SK-N-SH (cell line): ENCODE measurements around the gene JAKMIP3.

Experiments used
- EP300 ChIP-seq, 2 experiments: IDR thresholded peaks; 2 replicates each; pipeline versions ENCODE4 v1.4.0 to v1.6.1; 2012; ENCODE audit warnings: borderline replicate concordance in 1 of 2, low read depth in 1 of 2, low read length in 1 of 2
- FOSL2 ChIP-seq: IDR thresholded peaks from 2 replicates; pipeline ENCODE4 v1.4.0; 2012; ENCODE audit warnings: low read depth, mild to moderate bottlenecking, moderate library complexity, borderline replicate concordance
- MXI1 ChIP-seq: IDR thresholded peaks from 2 replicates; pipeline ENCODE4 v1.6.1; 2012; ENCODE audit warnings: mild to moderate bottlenecking, low read depth, low read length, improper control_type of control experiment
- RCOR1 ChIP-seq: fragments of 150-350 bp; IDR thresholded peaks from 2 replicates; pipeline ENCODE4 v1.6.1; 2017; ENCODE audit warnings: antibody characterized with exemption, low read length
- TAF1 ChIP-seq: IDR thresholded peaks from 2 replicates; pipeline ENCODE4 v1.6.1; 2012; ENCODE audit warnings: low read depth, mild to moderate bottlenecking, low read length, moderate library complexity, borderline replicate concordance
- TF ChIP-seq, protein P1 (sequence below): fragments of 200-600 bp; sonication (generic); IDR thresholded peaks from 2 replicates; pipeline ENCODE4 v1.6.1; 2017; ENCODE audit warnings: antibody characterized with exemption, mild to moderate bottlenecking, moderate library complexity
- TF ChIP-seq, protein P2 (sequence below): IDR thresholded peaks from 2 replicates; pipeline ENCODE4 v1.4.0; 2012; ENCODE audit warnings: low read depth
- TF ChIP-seq, protein P3 (sequence below): IDR thresholded peaks from 2 replicates; pipeline ENCODE4 v1.4.0; 2012; ENCODE audit warnings: low read depth, borderline replicate concordance
- TF ChIP-seq, protein P4 (sequence below): IDR thresholded peaks from 2 replicates; pipeline ENCODE4 v1.6.1; 2012; ENCODE audit warnings: mild to moderate bottlenecking, low read depth, low read length, moderate library complexity

DNA sequence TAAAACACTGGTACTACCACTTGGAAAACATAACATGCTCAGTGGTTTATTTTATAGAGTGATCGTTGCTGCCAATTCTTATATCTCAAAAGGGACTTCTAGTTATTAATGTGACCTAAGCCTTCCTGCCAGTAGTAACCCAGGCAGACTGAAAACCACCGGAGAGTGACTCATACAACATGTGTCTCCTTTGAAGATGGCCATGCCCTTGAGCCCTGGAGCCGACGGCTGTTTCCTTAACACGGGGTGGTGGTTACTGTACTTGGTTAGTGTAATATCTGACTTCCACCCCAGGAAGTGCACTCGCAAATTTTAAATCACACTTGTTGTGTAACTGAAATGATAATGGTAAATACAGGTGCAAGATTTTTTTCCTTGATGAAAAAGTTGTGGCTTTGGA lies 30.5 kb downstream of the JAKMIP3 start:
- TF ChIP-seq, protein P1, sequence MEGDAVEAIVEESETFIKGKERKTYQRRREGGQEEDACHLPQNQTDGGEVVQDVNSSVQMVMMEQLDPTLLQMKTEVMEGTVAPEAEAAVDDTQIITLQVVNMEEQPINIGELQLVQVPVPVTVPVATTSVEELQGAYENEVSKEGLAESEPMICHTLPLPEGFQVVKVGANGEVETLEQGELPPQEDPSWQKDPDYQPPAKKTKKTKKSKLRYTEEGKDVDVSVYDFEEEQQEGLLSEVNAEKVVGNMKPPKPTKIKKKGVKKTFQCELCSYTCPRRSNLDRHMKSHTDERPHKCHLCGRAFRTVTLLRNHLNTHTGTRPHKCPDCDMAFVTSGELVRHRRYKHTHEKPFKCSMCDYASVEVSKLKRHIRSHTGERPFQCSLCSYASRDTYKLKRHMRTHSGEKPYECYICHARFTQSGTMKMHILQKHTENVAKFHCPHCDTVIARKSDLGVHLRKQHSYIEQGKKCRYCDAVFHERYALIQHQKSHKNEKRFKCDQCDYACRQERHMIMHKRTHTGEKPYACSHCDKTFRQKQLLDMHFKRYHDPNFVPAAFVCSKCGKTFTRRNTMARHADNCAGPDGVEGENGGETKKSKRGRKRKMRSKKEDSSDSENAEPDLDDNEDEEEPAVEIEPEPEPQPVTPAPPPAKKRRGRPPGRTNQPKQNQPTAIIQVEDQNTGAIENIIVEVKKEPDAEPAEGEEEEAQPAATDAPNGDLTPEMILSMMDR: no peak
- TF ChIP-seq, protein P2, sequence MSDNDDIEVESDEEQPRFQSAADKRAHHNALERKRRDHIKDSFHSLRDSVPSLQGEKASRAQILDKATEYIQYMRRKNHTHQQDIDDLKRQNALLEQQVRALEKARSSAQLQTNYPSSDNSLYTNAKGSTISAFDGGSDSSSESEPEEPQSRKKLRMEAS: no peak
- TF ChIP-seq, protein P3, sequence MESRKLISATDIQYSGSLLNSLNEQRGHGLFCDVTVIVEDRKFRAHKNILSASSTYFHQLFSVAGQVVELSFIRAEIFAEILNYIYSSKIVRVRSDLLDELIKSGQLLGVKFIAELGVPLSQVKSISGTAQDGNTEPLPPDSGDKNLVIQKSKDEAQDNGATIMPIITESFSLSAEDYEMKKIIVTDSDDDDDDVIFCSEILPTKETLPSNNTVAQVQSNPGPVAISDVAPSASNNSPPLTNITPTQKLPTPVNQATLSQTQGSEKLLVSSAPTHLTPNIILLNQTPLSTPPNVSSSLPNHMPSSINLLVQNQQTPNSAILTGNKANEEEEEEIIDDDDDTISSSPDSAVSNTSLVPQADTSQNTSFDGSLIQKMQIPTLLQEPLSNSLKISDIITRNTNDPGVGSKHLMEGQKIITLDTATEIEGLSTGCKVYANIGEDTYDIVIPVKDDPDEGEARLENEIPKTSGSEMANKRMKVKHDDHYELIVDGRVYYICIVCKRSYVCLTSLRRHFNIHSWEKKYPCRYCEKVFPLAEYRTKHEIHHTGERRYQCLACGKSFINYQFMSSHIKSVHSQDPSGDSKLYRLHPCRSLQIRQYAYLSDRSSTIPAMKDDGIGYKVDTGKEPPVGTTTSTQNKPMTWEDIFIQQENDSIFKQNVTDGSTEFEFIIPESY: no peak
- TF ChIP-seq FOSL2: no peak
- no peak for TF ChIP-seq EP300 (IDR thresholded peaks at IDR 0.05; ENCODE audit: borderline replicate concordance in 1 of 2, low read depth in 1 of 2, low read length in 1 of 2)
- TF ChIP-seq MXI1: no peak
- TF ChIP-seq, protein P4, sequence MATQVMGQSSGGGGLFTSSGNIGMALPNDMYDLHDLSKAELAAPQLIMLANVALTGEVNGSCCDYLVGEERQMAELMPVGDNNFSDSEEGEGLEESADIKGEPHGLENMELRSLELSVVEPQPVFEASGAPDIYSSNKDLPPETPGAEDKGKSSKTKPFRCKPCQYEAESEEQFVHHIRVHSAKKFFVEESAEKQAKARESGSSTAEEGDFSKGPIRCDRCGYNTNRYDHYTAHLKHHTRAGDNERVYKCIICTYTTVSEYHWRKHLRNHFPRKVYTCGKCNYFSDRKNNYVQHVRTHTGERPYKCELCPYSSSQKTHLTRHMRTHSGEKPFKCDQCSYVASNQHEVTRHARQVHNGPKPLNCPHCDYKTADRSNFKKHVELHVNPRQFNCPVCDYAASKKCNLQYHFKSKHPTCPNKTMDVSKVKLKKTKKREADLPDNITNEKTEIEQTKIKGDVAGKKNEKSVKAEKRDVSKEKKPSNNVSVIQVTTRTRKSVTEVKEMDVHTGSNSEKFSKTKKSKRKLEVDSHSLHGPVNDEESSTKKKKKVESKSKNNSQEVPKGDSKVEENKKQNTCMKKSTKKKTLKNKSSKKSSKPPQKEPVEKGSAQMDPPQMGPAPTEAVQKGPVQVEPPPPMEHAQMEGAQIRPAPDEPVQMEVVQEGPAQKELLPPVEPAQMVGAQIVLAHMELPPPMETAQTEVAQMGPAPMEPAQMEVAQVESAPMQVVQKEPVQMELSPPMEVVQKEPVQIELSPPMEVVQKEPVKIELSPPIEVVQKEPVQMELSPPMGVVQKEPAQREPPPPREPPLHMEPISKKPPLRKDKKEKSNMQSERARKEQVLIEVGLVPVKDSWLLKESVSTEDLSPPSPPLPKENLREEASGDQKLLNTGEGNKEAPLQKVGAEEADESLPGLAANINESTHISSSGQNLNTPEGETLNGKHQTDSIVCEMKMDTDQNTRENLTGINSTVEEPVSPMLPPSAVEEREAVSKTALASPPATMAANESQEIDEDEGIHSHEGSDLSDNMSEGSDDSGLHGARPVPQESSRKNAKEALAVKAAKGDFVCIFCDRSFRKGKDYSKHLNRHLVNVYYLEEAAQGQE: no peak
- no peak for TF ChIP-seq RCOR1
- no peak for TF ChIP-seq TAF1
